ENCODE results near the gene ELFN2.

DNA sequence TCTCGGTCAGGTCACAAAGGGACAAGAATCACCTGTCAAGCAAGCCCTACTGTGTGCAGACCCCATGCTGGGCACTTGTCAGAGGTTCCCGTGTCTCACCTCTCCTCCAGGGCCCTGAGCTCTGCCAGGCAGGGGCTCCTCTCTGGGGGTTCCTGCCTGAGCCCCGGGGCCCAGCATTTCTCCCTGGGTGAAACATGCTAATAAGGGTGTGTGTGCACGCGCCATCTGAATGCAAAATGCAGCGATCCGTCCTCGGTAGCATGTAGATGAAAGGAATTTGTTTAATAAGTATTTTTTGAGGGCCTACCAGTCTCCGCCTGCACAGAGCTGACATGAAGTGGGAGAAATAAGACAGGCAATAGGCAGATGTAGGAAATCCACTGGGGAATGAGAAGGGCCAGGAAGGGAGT is 5.8 kb downstream of the ELFN2 start:
- no peak for TF ChIP-seq CTCF (IDR thresholded peaks at IDR 0.05)
- TF ChIP-seq POLR2A (IDR thresholded peaks at IDR 0.05), result no peak
